Stomach (tissue), 4 donors: ENCODE results near the gene LIMS2.

Experiments
- POLR2A ChIP-seq, 4 donors: fragments of 450-650 bp; IDR thresholded peaks; one replicate each; pipeline ENCODE4 v1.6.1; 2016; ENCODE audit warnings: antibody characterized with exemption in 4 of 4, control low read depth in 2 of 4, mild to moderate bottlenecking in 1 of 4, moderate library complexity in 1 of 4
- TF ChIP-seq, protein P1 (sequence below), 7 experiments: fragments of 450-650 bp in 4 of 7; fragments of 200-600 bp in 3 of 7; sonication (generic) in 3 of 7; IDR thresholded peaks; one replicate each; pipeline ENCODE4 v1.5.1; 2016 to 2019; ENCODE audit warnings: antibody characterized with exemption in 7 of 7, control low read depth in 2 of 7, mild to moderate bottlenecking in 1 of 7

DNA sequence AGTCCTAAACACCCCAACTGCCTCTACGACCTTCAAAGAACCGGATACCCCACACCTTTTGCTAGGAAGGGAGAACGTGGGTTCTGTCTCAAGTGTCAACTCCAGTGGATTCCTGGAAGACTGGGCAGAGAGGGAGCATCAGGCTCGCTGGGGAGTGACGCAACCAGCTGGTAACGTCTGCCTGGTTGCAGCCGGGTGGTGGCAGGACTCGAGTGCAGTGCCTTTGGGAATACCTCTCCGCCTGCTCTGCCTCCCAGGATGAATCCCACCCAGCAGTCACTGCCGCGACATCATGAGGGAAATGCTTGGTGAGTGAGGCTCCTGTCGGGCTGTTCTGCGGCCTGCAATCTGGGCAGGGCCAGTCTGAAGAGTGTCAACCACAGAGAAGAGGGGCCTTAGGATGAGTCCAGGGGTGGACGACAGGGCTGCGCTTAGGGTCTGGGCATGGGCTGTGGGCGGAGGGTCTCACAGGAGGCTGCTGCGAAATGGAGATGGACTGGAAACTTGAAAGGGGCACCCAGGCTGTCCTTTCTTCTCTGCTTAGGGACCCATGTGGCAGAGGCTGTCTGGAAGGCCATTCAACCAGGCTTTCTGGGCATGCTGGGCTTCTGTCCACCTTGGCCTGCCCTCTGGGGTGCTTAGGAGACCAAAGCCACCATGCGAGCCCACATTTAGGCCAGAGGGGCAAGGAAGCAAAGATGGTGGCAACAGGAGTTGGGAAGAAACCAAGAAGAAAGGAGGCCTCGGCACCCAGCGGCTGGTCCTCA, 16.5 kb downstream of the LIMS2 start:
- TF ChIP-seq POLR2A (IDR thresholded peaks at IDR 0.05), result no peak
- TF ChIP-seq, protein P1, sequence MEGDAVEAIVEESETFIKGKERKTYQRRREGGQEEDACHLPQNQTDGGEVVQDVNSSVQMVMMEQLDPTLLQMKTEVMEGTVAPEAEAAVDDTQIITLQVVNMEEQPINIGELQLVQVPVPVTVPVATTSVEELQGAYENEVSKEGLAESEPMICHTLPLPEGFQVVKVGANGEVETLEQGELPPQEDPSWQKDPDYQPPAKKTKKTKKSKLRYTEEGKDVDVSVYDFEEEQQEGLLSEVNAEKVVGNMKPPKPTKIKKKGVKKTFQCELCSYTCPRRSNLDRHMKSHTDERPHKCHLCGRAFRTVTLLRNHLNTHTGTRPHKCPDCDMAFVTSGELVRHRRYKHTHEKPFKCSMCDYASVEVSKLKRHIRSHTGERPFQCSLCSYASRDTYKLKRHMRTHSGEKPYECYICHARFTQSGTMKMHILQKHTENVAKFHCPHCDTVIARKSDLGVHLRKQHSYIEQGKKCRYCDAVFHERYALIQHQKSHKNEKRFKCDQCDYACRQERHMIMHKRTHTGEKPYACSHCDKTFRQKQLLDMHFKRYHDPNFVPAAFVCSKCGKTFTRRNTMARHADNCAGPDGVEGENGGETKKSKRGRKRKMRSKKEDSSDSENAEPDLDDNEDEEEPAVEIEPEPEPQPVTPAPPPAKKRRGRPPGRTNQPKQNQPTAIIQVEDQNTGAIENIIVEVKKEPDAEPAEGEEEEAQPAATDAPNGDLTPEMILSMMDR (IDR thresholded peaks at IDR 0.05), result no peak
